Brain pericyte (primary cell): Measurements from ENCODE around the gene TEX54.
"Not testable (repeated sequence)": the region's sequence is repeated elsewhere in the genome, so short reads cannot be mapped to it uniquely, and the experiment has no call there.

Experiments
- DNase-seq: peaks from one replicate; pipeline ENCODE4 v3.0.0-alpha.2; 2012; ENCODE audit warnings: low read depth, low spot score

Gene TEX54

GRCh38 chr11:62855571-62856332, 23.1 kb upstream of the TEX54 start:
- peak; percentile 92 for DNase-seq

GRCh38 chr11:62854825-62855570, 22.4 kb upstream of the TEX54 start:
- DNase-seq = no peak

- no peak for DNase-seq
Measured at GRCh38 chr11:62854013-62854824, 21.6 kb upstream of the TEX54 start.

GRCh38 chr11:62853279-62853965, 20.8 kb upstream of the TEX54 start:
- no peak for DNase-seq

GRCh38 chr11:62852523-62853188, 20.0 kb upstream of the TEX54 start:
- DNase-seq = no peak

GRCh38 chr11:62851807-62852522, 19.3 kb upstream of the TEX54 start:
- DNase-seq = no peak

GRCh38 chr11:62850911-62851806, 18.5 kb upstream of the TEX54 start:
- DNase-seq = no peak

- no peak for DNase-seq
Measured at GRCh38 chr11:62847767-62848314, 15.2 kb upstream of the TEX54 start.

GRCh38 chr11:62846177-62846576, 13.5 kb upstream of the TEX54 start:
- DNase-seq = no peak

GRCh38 chr11:62844154-62844553, 11.5 kb upstream of the TEX54 start:
- DNase-seq = no peak

GRCh38 chr11:62843466-62843865, 10.8 kb upstream of the TEX54 start:
- no peak for DNase-seq

GRCh38 chr11:62842891-62843290, 10.2 kb upstream of the TEX54 start:
- not testable (repeated sequence) for DNase-seq

- no peak for DNase-seq
Measured at GRCh38 chr11:62842171-62842741, 9.6 kb upstream of the TEX54 start.

- DNase-seq = peak; percentile 98
Measured at GRCh38 chr11:62841361-62842170, 8.9 kb upstream of the TEX54 start.

- DNase-seq = not testable (repeated sequence)
Measured at GRCh38 chr11:62840721-62841360, 8.2 kb upstream of the TEX54 start.

- DNase-seq = peak; percentile 75
Measured at GRCh38 chr11:62839050-62839945, 6.7 kb upstream of the TEX54 start, which contains the start of gene WDR74. TSS of gene WDR74 (minus strand) at chr11:62839590. CDS start at chr11:62839570, 20 bp downstream.
